Activated B cell treated with CpG ODN at 0.5 μM for 24 hours (primary cell): ENCODE measurements around the gene EGLN3. TPM values are rescaled to one million over a fixed set of nuclear protein-coding genes. Genes with fewer than 3 reads are reported as not detected.

Experiments used
- ATAC-seq: fragments of 200-7000 bp; cut with Tn5 transposase; one replicate; pipeline ENCODE4 v1.10.0; 2021; ENCODE audit warnings: low read depth, mild to moderate bottlenecking, moderate library complexity
- CTCF ChIA-PET: fragments of 350-600 bp; sonication (Branson Sonifier 250); formaldehyde crosslinking; loops from one replicate; lab custom pipeline; 2021; ENCODE audit warnings: antibody characterized with exemption; lab: Charles Lee
- POLR2A ChIA-PET: fragments of 350-600 bp; sonication (Branson Sonifier 250); formaldehyde crosslinking; loops from one replicate; lab custom pipeline; 2021; ENCODE audit warnings: antibody characterized with exemption; lab: Charles Lee
- DNase-seq: peaks from one replicate; pipeline ENCODE4 v3.0.0; 2022
- H3K27ac Mint-ChIP-seq: one replicate; pipeline ENCODE4 v1.8.0; 2020; ENCODE audit warnings: mixed read lengths
- H3K27me3 Mint-ChIP-seq: one replicate; pipeline ENCODE4 v1.8.0; 2021; ENCODE audit warnings: mixed read lengths
- H3K36me3 Mint-ChIP-seq: one replicate; pipeline ENCODE4 v1.8.0; 2021; ENCODE audit warnings: low read depth, mixed read lengths
- H3K4me1 Mint-ChIP-seq: one replicate; pipeline ENCODE4 v1.8.0; 2021; ENCODE audit warnings: mixed read lengths
- H3K4me3 Mint-ChIP-seq: one replicate; pipeline ENCODE4 v1.8.0; 2020; ENCODE audit warnings: mild to moderate bottlenecking, mixed read lengths
- H3K9me3 Mint-ChIP-seq: one replicate; pipeline ENCODE4 v1.8.0; 2020; ENCODE audit warnings: mixed read lengths
- CTCF ChIP-seq: fragments of 200-600 bp; IDR thresholded peaks from one replicate; pipeline ENCODE4 v1.8.0; 2022; ENCODE audit warnings: antibody characterized with exemption, mild to moderate bottlenecking
- intact Hi-C: fragments of 100-400 bp; cut with micrococcal nuclease; formaldehyde crosslinking; loops from one replicate; pipeline ENCODE4 v1.15.1; 2024
- total RNA-seq: library from RNA; stranded (reverse); gene quantifications from 2 replicates; pipeline ENCODE4 v1.2.3, GENCODE V29; 2022

Gene EGLN3
- total RNA-seq, 1 donor from 2014 or later, result 0.33 TPM

GRCh38 chr14:33917661-33918060, 33.2 kb downstream of the EGLN3 start:
- Mint-ChIP-seq H3K27me3 (no peaks in the 10 kb centered on the region), H3K9me3 (no peaks in the 10 kb centered on the region), H3K4me1 (no peaks in the 10 kb centered on the region), H3K27ac (no peak overlapping the region), H3K4me3 (no peak overlapping the region), H3K36me3 (no peaks in the 10 kb centered on the region)
- no peak for TF ChIP-seq CTCF
- POLR2A ChIA-PET, result no interaction called here
- ATAC-seq, result no peak
- DNase-seq, result no peak
- CTCF ChIA-PET, result no interaction called here
- intact Hi-C loops, result no loop called here

GRCh38 chr14:33916663-33917565, 34.0 kb downstream of the EGLN3 start:
- H3K4me1 Mint-ChIP-seq, result no peaks in the 10 kb centered on the region
- no peak overlapping the region for H3K4me3 Mint-ChIP-seq
- intact Hi-C loops, result no loop called here
- no peak for DNase-seq
- no peaks in the 10 kb centered on the region for H3K27me3 Mint-ChIP-seq
- no peak overlapping the region for H3K27ac Mint-ChIP-seq
- H3K9me3 Mint-ChIP-seq, result no peaks in the 10 kb centered on the region
- H3K36me3 Mint-ChIP-seq, result no peaks in the 10 kb centered on the region
- POLR2A ChIA-PET, result no interaction called here
- ATAC-seq, result no peak
- no peak for TF ChIP-seq CTCF
- CTCF ChIA-PET, result no interaction called here

GRCh38 chr14:33915682-33916081, 35.2 kb downstream of the EGLN3 start:
- Mint-ChIP-seq H3K4me3 (no peak overlapping the region), H3K9me3 (no peaks in the 10 kb centered on the region), H3K27me3 (no peaks in the 10 kb centered on the region), H3K4me1 (no peaks in the 10 kb centered on the region), H3K36me3 (no peaks in the 10 kb centered on the region), H3K27ac (no peak overlapping the region)
- DNase-seq (no peak), ATAC-seq (no peak)
- intact Hi-C loops, result no loop called here
- POLR2A ChIA-PET, result no interaction called here
- TF ChIP-seq CTCF, result no peak
- CTCF ChIA-PET, result no interaction called here

- H3K27me3 Mint-ChIP-seq, result no peaks in the 10 kb centered on the region
- H3K4me3 Mint-ChIP-seq, result no peak overlapping the region
- ATAC-seq (no peak), DNase-seq (no peak)
- no peaks in the 10 kb centered on the region for H3K36me3 Mint-ChIP-seq
- H3K27ac Mint-ChIP-seq, result no peak overlapping the region
- CTCF ChIA-PET, result no interaction called here
- TF ChIP-seq CTCF, result no peak
- H3K4me1 Mint-ChIP-seq, result no peaks in the 10 kb centered on the region
- no peaks in the 10 kb centered on the region for H3K9me3 Mint-ChIP-seq
- POLR2A ChIA-PET, result no interaction called here
- intact Hi-C loops, result no loop called here
These were observed 36.0 kb downstream of the EGLN3 start for GRCh38 chr14:33914676-33915516.

GRCh38 chr14:33911046-33911445, 39.8 kb downstream of the EGLN3 start:
- ChIA-PET CTCF (no interaction called here), POLR2A (no interaction called here)
- H3K4me1 Mint-ChIP-seq, result no peaks in the 10 kb centered on the region
- no peak for TF ChIP-seq CTCF
- no peak overlapping the region for H3K27ac Mint-ChIP-seq
- DNase-seq, result no peak
- intact Hi-C loops, result no loop called here
- no peaks in the 10 kb centered on the region for H3K27me3 Mint-ChIP-seq
- ATAC-seq, result no peak
- H3K36me3 Mint-ChIP-seq, result no peaks in the 10 kb centered on the region
- H3K9me3 Mint-ChIP-seq, result no peaks in the 10 kb centered on the region
- H3K4me3 Mint-ChIP-seq, result no peak overlapping the region
